Stimulated activated CD8-positive, alpha-beta memory T cell treated with anti-CD3 and anti-CD28 coated beads, Interleukin-15, amount 100 ng/mL, for 4 hours (primary cell): ENCODE measurements around the gene FAM83G.

Source experiments
- DNase-seq, 2 donors: peaks; one replicate each; pipeline ENCODE4 v3.0.0-alpha.2; 2020; ENCODE audit warnings: low read depth in 2 of 2

Gene FAM83G

DNA sequence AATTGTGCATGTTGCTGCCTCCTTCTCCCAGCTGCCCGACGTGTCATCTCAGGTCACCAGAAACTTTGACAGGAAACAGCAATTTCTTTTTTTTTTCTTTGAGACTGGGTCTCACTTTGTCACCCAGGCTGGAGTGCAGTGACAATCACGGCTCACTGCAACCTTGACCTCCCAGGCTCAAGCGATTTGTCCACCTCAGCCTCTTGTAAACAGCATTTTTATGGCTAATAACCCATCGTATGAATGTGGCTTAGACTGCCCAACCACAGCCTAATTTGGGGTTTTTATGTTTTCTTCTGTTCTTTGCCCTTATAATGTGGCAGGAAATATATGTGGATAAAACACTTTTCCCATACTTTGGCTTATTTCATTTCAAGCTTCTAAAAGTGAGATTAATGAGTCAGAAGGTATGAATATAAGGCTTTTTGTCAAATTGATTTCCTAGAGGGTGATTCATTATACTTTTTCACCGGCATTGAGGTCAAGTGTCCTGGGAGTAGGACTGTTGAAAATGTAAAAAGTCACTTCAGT lies 83.6 kb downstream of the FAM83G start:
- DNase-seq, result no peak

DNA sequence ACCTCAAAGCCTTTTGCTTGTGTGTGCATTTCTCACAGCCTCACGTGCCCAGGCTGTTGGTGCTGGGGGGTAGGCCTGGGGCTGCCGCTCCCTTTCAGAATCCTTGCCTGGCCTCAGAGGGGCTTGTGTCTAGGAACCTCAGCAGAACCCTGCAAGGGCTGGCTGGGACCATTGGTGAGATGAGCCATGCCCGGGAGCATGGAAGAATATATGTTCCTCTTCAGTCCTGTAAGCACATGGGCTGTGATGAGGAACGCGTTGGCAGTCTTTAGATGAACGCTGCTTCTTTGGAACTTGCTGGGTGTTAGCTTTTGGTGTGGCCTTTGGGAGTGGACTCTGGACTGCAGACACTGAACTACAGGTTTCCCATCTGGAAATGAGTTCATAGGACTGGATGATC lies 84.6 kb downstream of the FAM83G start:
- no peak for DNase-seq
